ENCODE data around the gene DNAH5.

The DNAH5 gene

GRCh38 chr5:13919087-13919486, 25.4 kb downstream of the DNAH5 start:
- Mint-ChIP-seq H3K9me3 (no peaks in the 10 kb centered on the region), H3K4me3 (no peak overlapping the region), H3K27me3 (no peaks in the 10 kb centered on the region), H3K36me3 (no peaks in the 10 kb centered on the region), H3K4me1 (no peaks in the 10 kb centered on the region), H3K27ac (no peak overlapping the region)

GRCh38 chr5:13917061-13917460, 27.4 kb downstream of the DNAH5 start:
- H3K9me3 Mint-ChIP-seq, result no peaks in the 10 kb centered on the region
- H3K36me3 Mint-ChIP-seq, result no peaks in the 10 kb centered on the region
- H3K4me1 Mint-ChIP-seq, result no peaks in the 10 kb centered on the region
- H3K27me3 Mint-ChIP-seq, result no peaks in the 10 kb centered on the region
- no peak overlapping the region for H3K4me3 Mint-ChIP-seq
- H3K27ac Mint-ChIP-seq, result no peak overlapping the region

DNA sequence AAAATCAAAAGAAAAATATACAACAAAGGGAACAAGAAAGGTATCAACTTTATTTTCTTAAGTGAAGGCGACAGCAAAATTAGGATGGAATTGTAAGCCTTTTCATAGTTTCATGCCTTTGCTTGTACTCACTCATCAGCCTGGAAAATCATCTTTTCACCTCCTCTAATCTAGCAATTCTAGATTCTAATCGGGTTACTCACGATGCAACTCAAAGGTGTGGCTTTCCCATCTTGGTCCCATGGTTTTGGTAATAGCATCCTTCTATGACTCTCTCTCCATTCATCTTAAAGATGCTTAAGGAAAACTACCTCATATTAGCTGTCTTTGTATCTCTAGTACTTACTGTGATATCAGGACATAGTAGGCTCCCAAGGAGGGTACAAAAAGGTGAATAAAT, 30.5 kb downstream of the DNAH5 start:
- Mint-ChIP-seq H3K27me3 (no peaks in the 10 kb centered on the region), H3K4me1 (no peaks in the 10 kb centered on the region), H3K36me3 (no peaks in the 10 kb centered on the region), H3K4me3 (no peak overlapping the region), H3K9me3 (no peaks in the 10 kb centered on the region), H3K27ac (no peak overlapping the region)

DNA sequence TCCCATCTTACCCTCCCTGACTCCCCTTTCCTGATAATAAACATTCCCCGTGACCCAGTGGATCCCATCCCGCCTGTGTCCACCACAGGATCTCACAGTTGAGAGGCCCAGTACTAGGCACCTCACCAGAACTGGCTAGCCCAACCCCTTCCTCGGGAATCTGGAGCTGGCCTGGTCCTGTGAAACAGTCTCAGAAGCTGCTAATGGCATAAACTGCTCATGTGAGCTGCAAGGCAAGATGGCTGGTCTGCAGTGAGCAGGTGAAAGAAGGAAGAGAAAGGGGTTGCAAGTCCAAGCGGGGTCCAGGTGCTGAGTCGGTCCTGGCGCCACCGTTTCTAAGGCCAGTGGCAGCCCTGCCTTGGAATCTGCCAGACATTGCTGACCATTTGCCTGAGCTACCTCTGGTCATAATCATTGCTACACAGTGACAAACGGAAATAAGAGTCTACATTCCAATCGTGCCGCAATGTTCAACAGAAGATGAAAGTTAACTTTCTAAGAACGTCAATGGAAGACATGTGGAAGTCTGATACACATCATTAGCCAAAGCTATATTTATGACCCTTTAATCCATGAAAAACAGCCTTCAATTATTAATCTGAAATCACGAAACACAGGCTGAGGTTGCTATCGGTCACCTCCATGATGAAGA, 33.7 kb downstream of the DNAH5 start:
- no peaks in the 10 kb centered on the region for H3K27me3 Mint-ChIP-seq
- no peak overlapping the region for H3K27ac Mint-ChIP-seq
- no peak overlapping the region for H3K4me3 Mint-ChIP-seq
- H3K4me1 Mint-ChIP-seq, result no peaks in the 10 kb centered on the region
- no peaks in the 10 kb centered on the region for H3K9me3 Mint-ChIP-seq
- H3K36me3 Mint-ChIP-seq, result no peaks in the 10 kb centered on the region

- Mint-ChIP-seq H3K27me3 (no peaks in the 10 kb centered on the region), H3K4me3 (no peak overlapping the region), H3K4me1 (no peaks in the 10 kb centered on the region), H3K36me3 (no peaks in the 10 kb centered on the region), H3K9me3 (no peaks in the 10 kb centered on the region), H3K27ac (no peak overlapping the region)
Measured at GRCh38 chr5:13910201-13910600, 34.3 kb downstream of the DNAH5 start.

DNA sequence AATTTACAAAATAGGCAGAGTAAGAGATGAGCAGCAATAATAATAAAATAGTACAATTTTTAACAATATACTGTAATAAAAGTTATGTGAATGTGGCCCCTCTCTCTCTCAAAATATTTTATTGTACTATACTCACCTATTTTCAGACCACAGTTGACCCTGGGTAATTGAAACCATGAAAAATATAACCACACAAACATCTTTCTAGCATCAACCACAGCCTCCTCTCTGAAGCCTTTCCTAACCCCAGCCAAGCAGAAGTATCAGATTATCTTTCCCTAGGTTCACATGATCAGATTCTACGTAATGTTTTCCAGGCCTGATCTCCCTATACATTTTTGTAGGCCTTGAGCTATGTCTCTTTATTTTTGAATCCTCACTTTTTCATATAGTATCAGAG, 35.2 kb downstream of the DNAH5 start:
- no peaks in the 10 kb centered on the region for H3K36me3 Mint-ChIP-seq
- no peak overlapping the region for H3K4me3 Mint-ChIP-seq

GRCh38 chr5:13898569-13898968, 45.9 kb downstream of the DNAH5 start:
- Mint-ChIP-seq H3K4me1 (no peaks in the 10 kb centered on the region), H3K9me3 (no peaks in the 10 kb centered on the region), H3K4me3 (no peak overlapping the region), H3K36me3 (no peaks in the 10 kb centered on the region), H3K27ac (no peak overlapping the region), H3K27me3 (no peaks in the 10 kb centered on the region)

More for the DNA sequence above, 35.2 kb downstream of the DNAH5 start:
- Mint-ChIP-seq H3K27me3 (no peaks in the 10 kb centered on the region), H3K27ac (no peak overlapping the region), H3K4me1 (no peaks in the 10 kb centered on the region), H3K9me3 (no peaks in the 10 kb centered on the region)

GRCh38 chr5:13878357-13878756, 66.1 kb downstream of the DNAH5 start:
- no peaks in the 10 kb centered on the region for H3K27me3 Mint-ChIP-seq
- H3K4me3 Mint-ChIP-seq, result no peak overlapping the region
- H3K27ac Mint-ChIP-seq, result no peak overlapping the region
- peaks cover 26% of the 10 kb centered on the region for H3K9me3 Mint-ChIP-seq
- no peaks in the 10 kb centered on the region for H3K4me1 Mint-ChIP-seq
- H3K36me3 Mint-ChIP-seq, result no peaks in the 10 kb centered on the region

DNA sequence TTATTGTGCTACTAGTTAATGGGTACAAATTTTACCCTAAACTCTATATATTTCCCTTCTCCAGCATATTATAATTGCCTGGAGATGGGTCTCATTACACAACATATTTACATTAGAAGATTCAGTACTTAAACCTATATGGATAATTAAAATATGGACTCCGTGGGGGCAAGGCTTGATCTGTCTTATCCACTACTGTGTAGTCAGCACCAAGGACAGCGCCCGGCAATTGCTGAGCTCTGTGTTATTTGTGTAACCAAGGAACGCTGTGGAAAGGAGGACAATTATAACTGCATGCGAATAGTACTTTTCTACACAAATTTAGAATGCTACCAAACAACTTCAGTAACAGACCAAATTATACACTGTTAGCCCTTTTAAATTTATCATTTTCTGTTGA, 77.7 kb downstream of the DNAH5 start:
- Mint-ChIP-seq H3K4me3 (no peak overlapping the region), H3K9me3 (peaks cover 19% of the 10 kb centered on the region), H3K4me1 (no peaks in the 10 kb centered on the region), H3K27me3 (no peaks in the 10 kb centered on the region), H3K36me3 (no peaks in the 10 kb centered on the region), H3K27ac (no peak overlapping the region)

DNA sequence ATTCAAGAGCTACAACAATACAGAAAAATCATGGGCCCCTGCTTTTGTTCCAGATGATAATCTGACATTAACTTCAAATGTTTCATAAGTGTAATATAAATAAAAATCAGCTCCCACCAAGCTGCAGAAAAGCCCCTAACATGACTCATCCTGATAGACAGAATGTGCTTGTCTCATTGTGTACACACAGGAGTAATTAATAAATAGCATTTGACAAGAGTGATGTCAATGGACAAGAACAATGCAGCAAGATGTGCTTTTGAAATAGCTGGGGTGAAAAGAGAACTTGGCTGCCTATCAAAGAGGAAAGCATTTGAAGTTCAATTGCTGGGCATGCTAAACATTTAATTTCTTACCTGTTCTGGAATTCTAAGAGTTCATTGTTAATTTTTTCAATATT, 79.2 kb downstream of the DNAH5 start:
- H3K36me3 Mint-ChIP-seq, result no peaks in the 10 kb centered on the region
- H3K9me3 Mint-ChIP-seq, result peaks cover 19% of the 10 kb centered on the region
- no peaks in the 10 kb centered on the region for H3K4me1 Mint-ChIP-seq
- H3K4me3 Mint-ChIP-seq, result no peak overlapping the region
- H3K27ac Mint-ChIP-seq, result no peak overlapping the region
- H3K27me3 Mint-ChIP-seq, result no peaks in the 10 kb centered on the region

- Mint-ChIP-seq H3K27me3 (no peaks in the 10 kb centered on the region), H3K27ac (no peak overlapping the region), H3K36me3 (no peaks in the 10 kb centered on the region), H3K9me3 (peaks cover 11% of the 10 kb centered on the region), H3K4me3 (no peak overlapping the region), H3K4me1 (no peaks in the 10 kb centered on the region)
Measured at GRCh38 chr5:13860146-13860545, 84.3 kb downstream of the DNAH5 start.

GRCh38 chr5:13859270-13860065, 85.0 kb downstream of the DNAH5 start:
- Mint-ChIP-seq H3K27me3 (no peaks in the 10 kb centered on the region), H3K9me3 (peaks cover 11% of the 10 kb centered on the region), H3K27ac (no peak overlapping the region), H3K36me3 (no peaks in the 10 kb centered on the region), H3K4me3 (no peak overlapping the region), H3K4me1 (no peaks in the 10 kb centered on the region)

- H3K36me3 Mint-ChIP-seq, result no peaks in the 10 kb centered on the region
- peaks cover 9% of the 10 kb centered on the region for H3K9me3 Mint-ChIP-seq
- H3K27me3 Mint-ChIP-seq, result no peaks in the 10 kb centered on the region
- H3K4me3 Mint-ChIP-seq, result no peak overlapping the region
- no peak overlapping the region for H3K27ac Mint-ChIP-seq
- H3K4me1 Mint-ChIP-seq, result no peaks in the 10 kb centered on the region
Measured at GRCh38 chr5:13843175-13843846, 101.2 kb downstream of the DNAH5 start.

- no peak overlapping the region for H3K27ac Mint-ChIP-seq
- no peaks in the 10 kb centered on the region for H3K4me1 Mint-ChIP-seq
- no peaks in the 10 kb centered on the region for H3K27me3 Mint-ChIP-seq
- H3K9me3 Mint-ChIP-seq, result peaks cover 17% of the 10 kb centered on the region
- H3K36me3 Mint-ChIP-seq, result no peaks in the 10 kb centered on the region
- H3K4me3 Mint-ChIP-seq, result no peak overlapping the region
Measured at GRCh38 chr5:13833440-13833839, 111.0 kb downstream of the DNAH5 start.

GRCh38 chr5:13831351-13831750, 113.1 kb downstream of the DNAH5 start:
- H3K4me1 Mint-ChIP-seq, result no peaks in the 10 kb centered on the region
- H3K27me3 Mint-ChIP-seq, result no peaks in the 10 kb centered on the region
- no peak overlapping the region for H3K27ac Mint-ChIP-seq
- no peaks in the 10 kb centered on the region for H3K36me3 Mint-ChIP-seq
- no peak overlapping the region for H3K4me3 Mint-ChIP-seq
- H3K9me3 Mint-ChIP-seq, result peaks cover 16% of the 10 kb centered on the region

DNA sequence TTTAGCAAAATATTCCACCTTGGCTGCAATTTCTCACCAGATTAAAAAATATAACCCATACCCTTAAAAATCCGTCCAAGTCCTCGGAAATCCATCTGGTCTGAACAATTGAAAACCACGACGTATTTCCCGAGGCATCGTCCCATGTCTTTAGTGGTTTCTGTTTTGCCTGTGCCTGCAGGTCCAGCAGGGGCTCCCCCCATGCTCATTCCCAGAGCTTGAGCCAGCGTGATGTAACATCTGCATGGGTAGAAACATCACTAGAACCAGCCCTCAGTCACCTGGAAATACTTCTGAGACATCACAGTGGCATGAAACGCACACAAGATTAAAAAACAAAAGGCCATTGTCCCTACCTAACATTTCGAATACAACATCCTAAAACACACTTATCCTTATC, 114.0 kb downstream of the DNAH5 start:
- H3K27me3 Mint-ChIP-seq, result no peaks in the 10 kb centered on the region
- no peak overlapping the region for H3K4me3 Mint-ChIP-seq
- H3K4me1 Mint-ChIP-seq, result no peaks in the 10 kb centered on the region
- no peaks in the 10 kb centered on the region for H3K36me3 Mint-ChIP-seq
- H3K27ac Mint-ChIP-seq, result no peak overlapping the region
- H3K9me3 Mint-ChIP-seq, result peaks cover 8% of the 10 kb centered on the region

Data from activated naive CD4-positive, alpha-beta T cell treated with anti-CD3 and anti-CD28 coated beads, Interleukin-2, amount 50 U/mL, for 24 hours (primary cell).